Muscle of arm (tissue), 12 donors: ENCODE measurements around the gene HTRA2. TPM values are rescaled to one million over a fixed set of nuclear protein-coding genes. Genes with fewer than 3 reads are reported as not detected.

Experiments
- DNase-seq: peaks from one replicate; pipeline ENCODE4 v3.0.0-alpha.2; 2013
- polyA plus RNA-seq, 12 donors: library from polyadenylated mRNA; unstranded; fragments of 120-200 nt; gene quantifications; one replicate each; pipeline ENCODE4 v1.2.1, GENCODE V29; 2013; ENCODE audit not compliant: insufficient read length in 12 of 12

Gene HTRA2
- polyA plus RNA-seq, 12 donors = 20.1 to 30.4 (median 27.9) TPM; not detected in 1

- DNase-seq = no peak
These were observed 6.6 kb downstream of the HTRA2 start for GRCh38 chr2:74536166-74536950.

DNA sequence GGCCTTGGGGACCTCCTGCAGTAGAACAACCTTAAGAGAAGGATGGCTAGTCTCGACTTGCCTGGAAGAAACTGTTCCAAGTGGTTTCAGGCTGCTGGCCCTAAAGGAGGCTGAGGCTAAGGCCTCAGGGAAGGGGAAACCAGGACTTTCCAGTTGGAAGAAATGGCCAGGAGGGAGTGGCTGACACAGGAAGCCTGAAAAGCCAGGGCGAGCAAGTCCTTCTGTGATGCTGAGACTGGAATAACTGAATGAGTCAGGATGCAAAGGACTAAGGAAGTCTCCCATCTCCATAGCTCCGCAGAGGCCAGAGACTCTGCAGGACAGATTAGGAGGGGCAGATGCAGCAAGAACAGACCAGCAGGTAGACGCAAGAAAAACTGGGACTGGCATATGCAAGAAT, 7.4 kb downstream of the HTRA2 start:
- DNase-seq = no peak

DNA sequence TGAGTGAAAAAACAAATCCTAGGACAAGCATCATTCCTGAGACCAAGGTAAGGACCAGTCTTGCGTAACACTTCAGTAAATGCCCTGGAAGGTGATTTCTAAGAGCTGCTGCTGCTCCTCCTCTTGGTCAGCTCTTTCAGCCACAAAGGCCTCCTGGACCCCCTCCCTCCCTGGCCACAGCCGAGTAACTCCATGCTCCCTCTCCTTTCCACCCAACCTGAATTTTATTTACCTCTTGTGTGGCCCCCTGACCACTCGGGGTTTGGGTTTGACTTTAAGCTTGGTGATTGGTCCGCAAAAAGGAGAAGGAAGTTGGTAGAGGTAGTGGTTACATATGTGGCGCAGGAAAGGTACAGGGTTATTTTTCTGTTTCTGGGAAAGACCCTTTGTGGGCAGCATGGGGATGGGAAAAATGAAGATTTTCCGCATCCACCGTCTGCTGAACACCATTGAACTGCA, 9.2 kb downstream of the HTRA2 start:
- DNase-seq = no peak

DNA sequence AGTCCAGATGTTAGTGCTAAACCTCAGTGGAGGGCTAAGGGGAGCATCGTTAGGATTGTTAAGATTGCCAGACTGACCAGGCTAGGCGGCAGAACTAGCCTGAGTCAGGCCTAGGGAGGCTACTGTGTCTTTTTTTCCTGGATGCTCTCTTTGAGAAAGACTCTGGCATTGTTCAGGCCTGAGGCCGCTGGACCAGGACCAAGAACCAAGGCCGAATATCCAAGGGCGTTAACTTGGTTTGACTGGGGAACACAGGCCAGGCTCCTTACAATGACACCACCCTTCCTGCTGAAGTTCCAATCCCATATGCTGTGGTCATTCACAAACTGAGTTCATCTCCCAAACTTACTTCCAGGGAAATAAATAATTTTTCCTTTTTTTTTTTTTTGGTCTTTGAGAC, 10.6 kb downstream of the HTRA2 start:
- no peak for DNase-seq

DNA sequence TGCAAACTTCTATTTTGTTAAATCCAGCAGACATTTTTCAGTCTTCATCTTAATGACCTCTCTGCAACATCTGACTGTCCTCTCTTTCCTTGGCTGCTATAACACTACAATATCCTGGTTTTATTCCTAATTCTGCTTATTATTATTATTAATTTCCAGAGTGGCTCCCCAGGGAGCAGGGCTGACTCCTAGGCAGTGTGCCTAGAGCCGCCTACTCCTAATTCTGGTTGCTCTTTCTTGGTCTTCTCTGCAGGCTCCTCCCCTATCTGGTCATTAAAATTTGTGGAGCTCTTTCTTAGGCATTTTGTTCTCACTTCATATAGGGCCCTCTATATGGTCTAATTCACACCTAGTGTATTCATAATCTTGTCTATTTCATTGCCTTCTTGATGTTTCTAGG, 13.2 kb downstream of the HTRA2 start:
- DNase-seq = no peak

- DNase-seq = no peak
These were observed 14.9 kb downstream of the HTRA2 start for GRCh38 chr2:74544634-74545033.

GRCh38 chr2:74546004-74546403, 16.3 kb downstream of the HTRA2 start:
- DNase-seq = no peak

DNA sequence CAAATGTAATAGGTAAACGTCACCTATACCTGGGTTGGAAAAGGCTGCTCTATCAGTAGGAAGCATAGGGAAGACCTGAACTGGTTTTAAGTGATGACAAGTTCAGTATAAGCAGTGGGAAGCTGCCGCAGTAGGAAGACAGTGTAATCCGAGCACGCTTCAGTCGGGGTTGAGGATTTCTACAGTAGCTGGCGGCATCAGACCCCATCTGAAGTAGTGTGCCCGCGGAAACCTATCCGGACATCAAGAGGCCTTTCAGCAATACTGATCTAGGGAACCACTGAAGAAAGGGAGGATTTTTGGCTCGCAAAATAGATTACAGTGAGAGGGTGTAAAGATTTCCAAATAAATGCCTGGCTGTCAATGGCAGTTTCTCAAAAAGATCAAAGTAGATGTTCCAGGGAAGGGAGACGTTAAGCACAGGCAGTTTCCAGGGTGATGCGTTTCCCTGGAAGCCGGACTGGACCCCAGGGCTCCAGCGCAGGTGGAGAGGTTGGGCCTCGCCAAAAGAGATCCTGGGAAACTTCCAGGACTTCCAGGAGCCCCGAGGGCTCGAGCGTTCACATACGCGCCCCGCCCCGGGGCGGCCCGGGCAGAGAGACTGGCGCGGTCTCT, 18.7 kb downstream of the HTRA2 start:
- DNase-seq = peak; percentile 47

DNA sequence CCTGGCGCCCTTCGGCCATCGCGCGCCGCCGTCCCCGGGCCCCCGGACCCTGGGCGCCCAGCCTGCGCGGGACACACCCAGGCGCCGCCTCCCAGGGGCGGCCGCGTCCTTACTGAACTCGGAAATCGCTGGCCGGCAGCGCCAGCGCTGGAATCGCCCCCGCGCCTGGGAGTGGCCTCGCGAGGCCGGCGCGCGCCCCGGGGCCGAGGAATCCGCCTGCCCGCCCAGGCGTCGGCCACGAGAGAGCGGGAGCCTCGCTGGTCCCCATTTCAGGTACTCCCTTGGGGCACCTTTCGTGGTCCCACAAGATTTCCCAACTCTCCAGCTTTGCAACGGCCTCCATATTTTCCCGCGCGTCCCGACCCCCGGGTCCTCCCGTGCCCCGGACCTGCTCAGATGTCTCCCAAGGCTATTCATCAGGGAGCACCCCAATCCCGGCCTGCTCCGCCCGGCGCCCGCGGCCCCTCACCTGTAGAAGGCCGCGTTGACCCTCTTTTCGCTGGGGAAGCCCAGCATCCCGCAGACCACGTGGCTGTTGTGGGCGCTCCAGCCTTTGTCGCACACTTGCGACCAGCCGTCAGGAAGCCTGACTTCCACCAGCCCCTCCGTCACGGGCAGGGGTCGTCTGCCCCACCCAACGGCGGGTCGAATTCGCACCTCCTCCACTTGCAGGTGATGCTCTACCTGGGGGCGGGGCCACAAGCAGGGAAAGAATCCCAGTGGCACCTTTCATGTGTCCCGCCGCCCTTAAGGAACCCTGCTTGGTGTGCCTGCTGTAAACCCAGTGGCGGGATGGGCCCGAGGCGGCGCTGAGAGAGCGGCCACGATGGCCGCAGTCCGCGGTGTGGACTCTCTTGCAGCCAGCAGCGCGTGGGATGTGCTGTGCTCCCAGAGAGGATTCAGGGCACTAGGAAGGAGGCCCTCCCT, 19.4 kb downstream of the HTRA2 start:
- peak; percentile 60 for DNase-seq

DNA sequence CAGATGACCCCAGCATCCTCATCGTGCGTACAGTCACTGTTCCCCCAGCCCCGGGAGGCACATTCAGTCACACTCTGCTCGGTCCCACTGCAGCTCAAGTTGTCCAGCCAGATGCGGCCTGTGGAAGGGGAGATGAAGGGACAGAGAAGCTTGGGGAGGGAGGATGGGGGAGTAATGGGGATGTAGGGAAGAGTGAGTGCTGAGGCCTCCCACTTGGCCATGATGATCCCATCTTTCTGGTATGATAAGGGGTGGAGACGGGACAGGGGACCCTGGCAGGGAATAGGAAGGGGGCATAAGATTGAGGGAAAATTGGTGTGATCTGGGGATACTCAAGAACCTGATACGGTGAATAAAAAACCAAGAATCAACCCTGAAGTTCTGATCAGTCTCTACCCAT, 20.5 kb downstream of the HTRA2 start:
- no peak for DNase-seq

DNA sequence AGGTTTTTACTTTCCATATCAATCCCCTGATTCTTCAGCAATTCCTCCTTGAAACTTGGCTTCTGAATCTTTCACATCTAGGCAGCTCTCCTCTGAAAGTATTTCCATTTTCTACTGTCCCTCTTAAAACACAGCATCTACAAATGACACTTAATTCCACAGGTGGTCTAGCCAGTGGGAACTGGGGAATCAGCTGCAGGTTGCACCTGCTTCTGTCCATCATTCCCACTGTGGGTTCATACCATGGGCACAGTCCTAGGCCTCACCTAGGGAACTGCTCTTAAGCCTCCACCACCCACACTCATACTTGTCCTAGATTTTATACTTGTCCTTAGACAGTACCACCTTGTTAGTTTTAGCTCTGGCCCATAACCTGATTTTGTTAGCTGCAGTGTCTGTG, 21.8 kb downstream of the HTRA2 start:
- no peak for DNase-seq

DNA sequence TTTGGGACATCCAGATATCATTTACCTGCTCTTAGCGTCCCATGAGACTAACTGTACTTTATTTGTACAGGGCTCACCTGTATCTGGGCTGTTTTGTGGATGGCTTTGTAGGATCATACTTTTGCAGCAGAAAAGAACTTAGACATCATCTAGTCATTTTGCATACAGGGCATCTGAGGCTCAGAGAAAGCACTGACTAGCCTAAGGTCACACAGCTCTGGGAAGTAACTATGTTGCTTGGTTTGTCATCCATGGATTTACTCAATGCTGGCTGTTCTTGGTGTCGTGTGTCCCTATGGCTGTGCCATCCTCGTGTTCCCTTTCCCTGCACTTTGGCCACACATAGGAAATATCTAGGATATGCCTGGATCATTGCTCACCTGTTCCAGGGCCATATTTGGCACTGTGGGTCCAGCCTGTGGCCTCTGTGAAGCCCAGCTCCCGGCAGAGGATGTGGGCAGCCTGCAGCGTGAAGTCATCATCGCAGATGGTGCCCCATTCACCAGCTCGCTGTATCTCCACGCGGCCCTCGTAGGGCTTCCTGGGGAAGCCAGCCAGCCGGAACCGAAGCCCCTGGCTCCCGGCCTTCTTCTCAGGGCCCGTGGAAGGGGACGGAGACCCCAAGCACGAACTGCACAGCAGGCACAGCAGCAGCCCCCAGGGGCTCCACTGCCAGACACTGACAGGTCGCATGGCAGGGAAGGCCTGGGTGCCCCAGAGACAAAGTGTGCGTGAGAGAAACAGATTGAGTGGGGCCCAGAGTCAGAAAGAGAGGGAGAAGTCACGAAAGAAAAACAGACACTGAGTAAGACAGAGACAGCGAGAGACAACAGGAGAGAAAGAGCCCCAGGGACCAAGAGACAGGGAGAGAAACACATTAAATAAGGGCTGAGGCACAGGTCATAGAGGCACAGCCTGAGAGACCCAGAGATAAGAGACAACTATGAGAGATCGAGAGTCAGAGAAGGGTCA, 22.5 kb downstream of the HTRA2 start:
- no peak for DNase-seq

DNA sequence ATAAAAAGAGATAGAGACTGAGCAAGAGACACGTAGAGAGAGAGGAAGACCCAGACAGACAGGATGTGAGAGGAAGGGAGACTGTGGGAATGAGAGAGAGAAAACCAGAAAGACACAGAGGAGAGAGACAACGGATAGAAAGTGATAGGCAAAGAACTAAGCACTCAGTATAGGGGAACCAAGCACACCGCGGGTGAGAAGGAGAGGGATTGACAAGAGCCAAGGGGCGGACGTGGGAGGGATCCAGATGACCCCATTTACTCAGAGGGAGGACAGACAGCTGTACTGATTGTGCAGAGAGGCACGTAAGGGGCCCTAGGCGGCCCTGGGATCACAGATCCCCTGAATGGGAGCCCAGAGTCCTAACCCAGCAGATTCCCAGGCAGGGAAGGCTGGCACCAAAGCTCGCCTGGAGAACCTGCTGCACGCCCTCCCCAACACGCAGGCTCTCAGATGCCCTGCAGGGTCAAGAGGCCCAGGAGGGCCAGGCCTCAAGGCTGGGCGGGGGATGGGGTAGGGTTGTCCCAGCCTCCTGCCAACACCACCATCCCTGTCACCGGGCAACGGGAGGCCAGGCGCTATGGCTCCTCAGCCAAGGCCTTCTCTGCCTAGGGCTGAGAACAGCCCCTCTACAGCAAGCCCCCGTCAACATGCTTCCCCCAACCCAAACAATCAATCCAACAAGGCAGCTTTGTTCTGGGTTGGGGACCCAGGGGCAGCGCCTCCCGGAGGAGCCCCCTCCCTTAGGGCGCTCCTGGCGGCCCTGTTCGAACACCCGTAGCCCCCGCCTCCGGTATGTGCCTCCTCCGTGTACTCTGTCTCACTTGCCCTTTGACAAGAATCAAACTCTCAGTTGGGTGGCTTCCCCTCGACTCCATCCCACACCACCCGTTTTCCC, 23.4 kb downstream of the HTRA2 start:
- no peak for DNase-seq

GRCh38 chr2:74553892-74554819, 24.4 kb downstream of the HTRA2 start, which contains the start of the genes DOK1 and LOXL3:
Gene DOK1, plus strand, starts transcription at chr2:74554720. Its CDS starts 35 bp downstream, at chr2:74554755.
Gene LOXL3, minus strand, starts transcription at chr2:74553942. Its CDS starts 1,308 bp downstream, at chr2:74552634.
- DNase-seq = peak; percentile 90

DNA sequence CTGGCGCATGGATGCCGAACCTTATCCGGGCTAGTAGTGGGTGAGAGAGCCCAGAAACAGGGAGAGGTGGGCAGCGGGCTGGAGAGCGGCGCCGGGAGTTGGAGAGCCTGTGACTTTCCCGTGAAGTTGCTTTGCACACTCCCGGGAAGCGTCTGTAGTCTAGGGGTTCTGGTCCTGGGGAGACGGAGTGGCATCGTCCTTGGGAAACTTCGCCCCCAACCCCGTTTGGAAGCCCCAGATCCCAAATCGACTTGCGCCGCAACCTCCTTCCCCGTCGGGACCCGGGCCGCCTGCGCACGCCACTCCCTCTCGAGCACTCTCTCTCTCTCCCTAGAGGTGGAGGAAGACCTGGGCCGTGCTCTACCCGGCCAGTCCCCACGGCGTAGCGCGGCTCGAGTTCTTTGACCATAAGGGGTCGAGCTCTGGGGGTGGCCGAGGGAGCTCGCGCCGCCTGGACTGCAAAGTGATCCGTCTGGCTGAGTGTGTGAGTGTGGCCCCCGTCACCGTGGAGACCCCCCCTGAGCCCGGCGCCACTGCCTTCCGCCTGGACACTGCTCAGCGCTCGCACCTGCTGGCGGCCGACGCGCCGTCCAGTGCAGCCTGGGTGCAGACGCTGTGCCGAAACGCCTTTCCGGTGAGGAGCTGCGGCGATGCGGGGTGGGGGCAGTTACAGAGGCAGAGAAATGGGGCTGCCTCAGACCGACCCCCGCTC, 25.2 kb downstream of the HTRA2 start:
- peak; percentile 34 for DNase-seq

DNA sequence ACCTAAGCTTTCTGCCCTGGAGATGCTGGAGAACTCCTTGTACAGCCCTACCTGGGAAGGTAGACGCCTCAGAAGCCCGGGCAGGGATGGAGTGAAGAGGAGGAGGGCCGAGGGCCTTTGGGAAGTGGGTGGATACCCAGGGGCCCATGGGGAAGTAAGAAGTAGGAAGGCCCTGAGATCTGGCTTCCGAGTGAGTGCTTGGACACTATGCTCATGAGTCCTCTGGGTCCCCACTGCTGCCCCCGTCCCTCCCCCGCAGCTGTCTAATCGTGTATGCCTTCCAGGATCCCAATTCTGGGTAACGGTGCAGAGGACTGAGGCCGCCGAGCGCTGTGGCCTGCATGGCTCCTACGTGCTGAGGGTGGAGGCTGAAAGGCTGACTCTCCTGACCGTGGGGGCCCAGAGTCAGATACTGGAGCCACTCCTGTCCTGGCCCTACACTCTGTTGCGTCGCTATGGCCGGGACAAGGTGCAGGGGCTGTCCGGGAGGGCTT, 25.9 kb downstream of the HTRA2 start:
- DNase-seq = no peak

GRCh38 chr2:74556159-74556558, 26.4 kb downstream of the HTRA2 start:
- no peak for DNase-seq
